HCT116 (cell line): Measurements from ENCODE around the gene GLOD4. TPM values are rescaled to one million over a fixed set of nuclear protein-coding genes. Genes with fewer than 3 reads are reported as not detected.

Experiments used
- ATAC-seq: fragments of 200-7000 bp; cut with Tn5 transposase; 2 replicates; pipeline ENCODE4 v1.9.1; 2020; ENCODE audit warnings: mild to moderate bottlenecking, moderate library complexity
- BruUV-seq: library from RNA; stranded (reverse); fragments of 400-500 nt; replicated peaks from 2 replicates; lab custom pipeline; 2021; lab: Mats Ljungman, UMichigan
- CTCF ChIA-PET: fragments of 300-600 bp; sonication (Branson Sonifier 250); formaldehyde crosslinking; loops from one replicate; lab custom pipeline; 2021; ENCODE audit warnings: antibody characterized with exemption; lab: Charles Lee
- POLR2A ChIA-PET: fragments of 300-600, 350-600 bp; sonication (Branson Sonifier 250); formaldehyde crosslinking; loops from one replicate; lab custom pipeline; 2021; ENCODE audit warnings: antibody characterized with exemption; lab: Charles Lee
- RAD21 ChIA-PET, 2 experiments: fragments of 300-600 bp; sonication (Branson Sonifier 250); formaldehyde crosslinking; loops; one replicate each; lab custom pipeline; 2023; ENCODE audit warnings: low total read pairs in 2 of 2; ENCODE audit not compliant: uncharacterized antibody in 2 of 2, unreplicated experiment in 2 of 2, low non-redundant PET in 1 of 2; lab: Charles Lee
- DNase-seq: peaks from one replicate; pipeline ENCODE4 v3.0.0-alpha.2; 2010; ENCODE audit warnings: low read depth, low spot score
- H2AFZ ChIP-seq: fragments of 200-600 bp; shearing (Covaris generic), sonication (generic); 2 replicates; pipeline ENCODE4 v1.6.1; 2017; ENCODE audit warnings: low read depth, mixed run types, mixed read lengths, antibody characterized with exemption, low read length; ENCODE audit not compliant: poor library complexity, severe bottlenecking
- H3K27ac ChIP-seq: 2 replicates; pipeline ENCODE4 v1.5.1; 2012; ENCODE audit warnings: low read depth, low read length
- H3K27me3 ChIP-seq: fragments of 200-600 bp; sonication (generic); 2 replicates; pipeline ENCODE4 v1.6.1; 2016; ENCODE audit warnings: mixed run types, low read length, mixed read lengths; ENCODE audit not compliant: insufficient read depth
- H3K36me3 ChIP-seq, 2 experiments: fragments of 200-500 bp in 1 of 2; fragments of 200-600 bp in 1 of 2; sonication (Bioruptor generic) in 1 of 2; sonication (generic) in 1 of 2; 2 replicates each; pipeline versions ENCODE4 v1.5.1 to v1.6.1; 2014 to 2016; ENCODE audit warnings: low read length in 2 of 2, inconsistent platforms in 1 of 2, mixed read lengths in 1 of 2, mixed run types in 1 of 2; ENCODE audit not compliant: insufficient read depth in 2 of 2, control insufficient read depth in 1 of 2
- H3K4me1 ChIP-seq, 2 experiments: fragments of 200-600 bp in 1 of 2; sonication (generic) in 1 of 2; 2 replicates each; pipeline versions ENCODE4 v1.5.1 to v1.6.1; 2012 to 2017; ENCODE audit warnings: low read length in 2 of 2, inconsistent platforms in 1 of 2, mild to moderate bottlenecking in 1 of 2, mixed read lengths in 1 of 2, mixed run types in 1 of 2, moderate library complexity in 1 of 2; ENCODE audit not compliant: insufficient read depth in 2 of 2, control insufficient read depth in 1 of 2
- H3K4me2 ChIP-seq: fragments of 200-600 bp; sonication (generic); 2 replicates; pipeline ENCODE4 v1.6.1; 2017; ENCODE audit warnings: mixed run types, low read length, mixed read lengths
- H3K4me3 ChIP-seq, 2 experiments: fragments of 200-600 bp in 1 of 2; sonication (generic) in 1 of 2; replicated peaks in 1 of 2; 2 replicates each; pipeline ENCODE4 v1.5.1; 2011 to 2016; ENCODE audit warnings: low read length in 2 of 2, control low read depth in 1 of 2, low read depth in 1 of 2, mild to moderate bottlenecking in 1 of 2, mixed read lengths in 1 of 2, mixed run types in 1 of 2
- H3K79me2 ChIP-seq: fragments of 200-600 bp; sonication (generic); 2 replicates; pipeline ENCODE4 v1.6.1; 2017; ENCODE audit warnings: mild to moderate bottlenecking, mixed run types, low read length, moderate library complexity, mixed read lengths; ENCODE audit not compliant: insufficient read depth
- H3K9ac ChIP-seq: fragments of 200-600 bp; sonication (generic); 2 replicates; pipeline ENCODE4 v1.6.1; 2016; ENCODE audit warnings: low read length, mixed read lengths
- H3K9me2 ChIP-seq: fragments of 200-600 bp; sonication (generic), shearing (Covaris generic); 2 replicates; pipeline ENCODE4 v1.6.1; 2017; ENCODE audit warnings: mixed run types, mild to moderate bottlenecking, moderate library complexity; ENCODE audit not compliant: insufficient read depth
- H3K9me3 ChIP-seq, 2 experiments: fragments of 200-500 bp in 1 of 2; fragments of 200-600 bp in 1 of 2; sonication (Bioruptor generic) in 1 of 2; sonication (generic) in 1 of 2; 2 replicates each; pipeline ENCODE4 v1.6.1; 2014 to 2017; ENCODE audit warnings: low read length in 2 of 2, mixed read lengths in 2 of 2, inconsistent platforms in 1 of 2, low read depth in 1 of 2, mild to moderate bottlenecking in 1 of 2, mixed run types in 1 of 2, moderate library complexity in 1 of 2; ENCODE audit not compliant: control insufficient read depth in 1 of 2, insufficient read depth in 1 of 2
- H4K20me1 ChIP-seq: fragments of 200-600 bp; sonication (generic), shearing (Covaris generic); 2 replicates; pipeline ENCODE4 v1.6.1; 2017; ENCODE audit warnings: mixed run types, mild to moderate bottlenecking, moderate library complexity; ENCODE audit not compliant: insufficient read depth
- CBX3 ChIP-seq: IDR thresholded peaks from 2 replicates; pipeline ENCODE4 v1.6.1; 2012; ENCODE audit warnings: low read depth
- CEBPB ChIP-seq: IDR thresholded peaks from 2 replicates; pipeline ENCODE4 v1.6.1; 2012; ENCODE audit warnings: low read depth
- EGR1 ChIP-seq: IDR thresholded peaks from 2 replicates; pipeline ENCODE4 v1.6.1; 2012; ENCODE audit warnings: low read depth
- ELF1 ChIP-seq: IDR thresholded peaks from 2 replicates; pipeline ENCODE4 v1.6.1; 2012; ENCODE audit warnings: low read depth, borderline replicate concordance
- EZH2 ChIP-seq: fragments of 200-600 bp; sonication (generic); IDR thresholded peaks from 2 replicates; pipeline ENCODE4 v1.6.1; 2017; ENCODE audit warnings: antibody characterized with exemption, mixed run types
- EZH2phosphoT487 ChIP-seq: fragments of 200-600 bp; IDR thresholded peaks from 2 replicates; pipeline ENCODE4 v1.6.1; 2018; ENCODE audit warnings: antibody characterized with exemption, borderline replicate concordance
- JUND ChIP-seq: IDR thresholded peaks from 2 replicates; pipeline ENCODE4 v1.6.1; 2012
- MAX ChIP-seq: IDR thresholded peaks from 2 replicates; pipeline ENCODE4 v1.6.1; 2012
- POLR2A ChIP-seq: IDR thresholded peaks from 2 replicates; pipeline ENCODE4 v1.7.0; 2011; ENCODE audit warnings: borderline replicate concordance; ENCODE audit not compliant: insufficient read depth, insufficient read length; ENCODE audit errors: extremely low read depth
- POLR2AphosphoS5 ChIP-seq: IDR thresholded peaks from 2 replicates; pipeline ENCODE4 v1.6.1; 2011; ENCODE audit warnings: mild to moderate bottlenecking, low read depth, low read length, moderate library complexity
- RAD21 ChIP-seq: IDR thresholded peaks from 2 replicates; pipeline ENCODE4 v1.6.1; 2012; ENCODE audit warnings: low read depth, mild to moderate bottlenecking
- REST ChIP-seq: IDR thresholded peaks from 2 replicates; pipeline ENCODE4 v1.6.1; 2012; ENCODE audit warnings: low read depth
- SRF ChIP-seq: IDR thresholded peaks from 2 replicates; pipeline ENCODE4 v1.6.1; 2012; ENCODE audit warnings: low read depth
- TCF7L2 ChIP-seq: IDR thresholded peaks from 2 replicates; pipeline ENCODE4 v1.7.0; 2011; ENCODE audit warnings: borderline replicate concordance, inconsistent platforms; ENCODE audit not compliant: insufficient read depth, insufficient read length; ENCODE audit errors: extremely low read depth
- YY1 ChIP-seq: IDR thresholded peaks from 2 replicates; pipeline ENCODE4 v1.6.1; 2011; ENCODE audit warnings: low read length, low read depth, moderate library complexity, mild to moderate bottlenecking; ENCODE audit not compliant: insufficient replicate concordance; ENCODE audit errors: extremely low read depth
- ZNF274 ChIP-seq: fragments of 200-500 bp; sonication (Bioruptor generic); IDR thresholded peaks from 2 replicates; pipeline ENCODE4 v1.6.1; 2014; ENCODE audit warnings: mild to moderate bottlenecking, low read depth, low read length, inconsistent platforms
- intact Hi-C: fragments of 100-400 bp; cut with micrococcal nuclease; formaldehyde crosslinking; loops from 2 replicates; pipeline ENCODE4 v1.10.0; 2022
- total RNA-seq: library from RNA; stranded (reverse); gene quantifications from one replicate; pipeline ENCODE4 v1.2.1, GENCODE V29; 2021; ENCODE audit not compliant: unreplicated experiment
- TF ChIP-seq, protein P1 (sequence below), 3 experiments: fragments of 200-600 bp in 1 of 3; sonication (generic) in 1 of 3; IDR thresholded peaks in 2 of 3; conservative IDR thresholded peaks in 1 of 3; 2 replicates each; pipeline ENCODE4 v1.5.1; 2012 to 2017; ENCODE audit warnings: low read depth in 2 of 3, low read length in 2 of 3, antibody characterized with exemption in 1 of 3, borderline replicate concordance in 1 of 3, control low read depth in 1 of 3, mild to moderate bottlenecking in 1 of 3, mixed read lengths in 1 of 3, mixed run types in 1 of 3, moderate library complexity in 1 of 3; ENCODE audit not compliant: insufficient read depth in 1 of 3
- TF ChIP-seq, protein P2 (sequence below): IDR thresholded peaks from 2 replicates; pipeline ENCODE4 v1.6.1; 2011; ENCODE audit warnings: mild to moderate bottlenecking, low read length, moderate library complexity; ENCODE audit not compliant: insufficient replicate concordance; ENCODE audit errors: extremely low read depth

The GLOD4 gene
- total RNA-seq, 1 experiment from 2014 or later: 80.7 TPM

- POLR2A ChIA-PET: no interaction called here
Observed at GRCh38 chr17:773467-774312, 8.4 kb downstream of the GLOD4 start.

More at GRCh38 chr17:773467-774312, 8.4 kb downstream of the GLOD4 start:
- no peak overlapping the region for H3K4me3 ChIP-seq
- RAD21 ChIA-PET: no interaction called here
- no peak overlapping the region for H2AFZ ChIP-seq
- no peaks in the 10 kb centered on the region for H4K20me1 ChIP-seq
- no peaks in the 10 kb centered on the region for H3K4me1 ChIP-seq
- BruUV-seq: no TSS peak
- H3K9me3 ChIP-seq: no peaks in the 10 kb centered on the region
- no peak for TF ChIP-seq EZH2phosphoT487
- no peak for TF ChIP-seq CBX3
- no peak for TF ChIP-seq POLR2AphosphoS5
- TF ChIP-seq JUND: no peak
- no peak for TF ChIP-seq SRF
- no peak for TF ChIP-seq REST
- TF ChIP-seq EZH2: no peak
- TF ChIP-seq POLR2A: no peak
- no peak for TF ChIP-seq EGR1
- no peak for TF ChIP-seq ZNF274
- no peak for TF ChIP-seq YY1
- TF ChIP-seq MAX: no peak
- TF ChIP-seq, protein P1, sequence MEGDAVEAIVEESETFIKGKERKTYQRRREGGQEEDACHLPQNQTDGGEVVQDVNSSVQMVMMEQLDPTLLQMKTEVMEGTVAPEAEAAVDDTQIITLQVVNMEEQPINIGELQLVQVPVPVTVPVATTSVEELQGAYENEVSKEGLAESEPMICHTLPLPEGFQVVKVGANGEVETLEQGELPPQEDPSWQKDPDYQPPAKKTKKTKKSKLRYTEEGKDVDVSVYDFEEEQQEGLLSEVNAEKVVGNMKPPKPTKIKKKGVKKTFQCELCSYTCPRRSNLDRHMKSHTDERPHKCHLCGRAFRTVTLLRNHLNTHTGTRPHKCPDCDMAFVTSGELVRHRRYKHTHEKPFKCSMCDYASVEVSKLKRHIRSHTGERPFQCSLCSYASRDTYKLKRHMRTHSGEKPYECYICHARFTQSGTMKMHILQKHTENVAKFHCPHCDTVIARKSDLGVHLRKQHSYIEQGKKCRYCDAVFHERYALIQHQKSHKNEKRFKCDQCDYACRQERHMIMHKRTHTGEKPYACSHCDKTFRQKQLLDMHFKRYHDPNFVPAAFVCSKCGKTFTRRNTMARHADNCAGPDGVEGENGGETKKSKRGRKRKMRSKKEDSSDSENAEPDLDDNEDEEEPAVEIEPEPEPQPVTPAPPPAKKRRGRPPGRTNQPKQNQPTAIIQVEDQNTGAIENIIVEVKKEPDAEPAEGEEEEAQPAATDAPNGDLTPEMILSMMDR (IDR thresholded peaks at IDR 0.05 in 2 of 3, conservative IDR thresholded peaks at IDR 0.05 in 1 of 3; ENCODE audit: borderline replicate concordance in 1 of 3, insufficient read depth in 1 of 3, low read depth in 2 of 3, low read length in 2 of 3): no peak
- no peak for TF ChIP-seq ELF1
- no peak for TF ChIP-seq TCF7L2
- TF ChIP-seq, protein P2, sequence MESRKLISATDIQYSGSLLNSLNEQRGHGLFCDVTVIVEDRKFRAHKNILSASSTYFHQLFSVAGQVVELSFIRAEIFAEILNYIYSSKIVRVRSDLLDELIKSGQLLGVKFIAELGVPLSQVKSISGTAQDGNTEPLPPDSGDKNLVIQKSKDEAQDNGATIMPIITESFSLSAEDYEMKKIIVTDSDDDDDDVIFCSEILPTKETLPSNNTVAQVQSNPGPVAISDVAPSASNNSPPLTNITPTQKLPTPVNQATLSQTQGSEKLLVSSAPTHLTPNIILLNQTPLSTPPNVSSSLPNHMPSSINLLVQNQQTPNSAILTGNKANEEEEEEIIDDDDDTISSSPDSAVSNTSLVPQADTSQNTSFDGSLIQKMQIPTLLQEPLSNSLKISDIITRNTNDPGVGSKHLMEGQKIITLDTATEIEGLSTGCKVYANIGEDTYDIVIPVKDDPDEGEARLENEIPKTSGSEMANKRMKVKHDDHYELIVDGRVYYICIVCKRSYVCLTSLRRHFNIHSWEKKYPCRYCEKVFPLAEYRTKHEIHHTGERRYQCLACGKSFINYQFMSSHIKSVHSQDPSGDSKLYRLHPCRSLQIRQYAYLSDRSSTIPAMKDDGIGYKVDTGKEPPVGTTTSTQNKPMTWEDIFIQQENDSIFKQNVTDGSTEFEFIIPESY: no peak
- TF ChIP-seq CEBPB: no peak
- no peak for TF ChIP-seq RAD21
- CTCF ChIA-PET: no interaction called here
- H3K9me2 ChIP-seq: no peaks in the 10 kb centered on the region
- no peaks in the 10 kb centered on the region for H3K27me3 ChIP-seq
- intact Hi-C loops: no loop called here
- DNase-seq (no peak), ATAC-seq (no peak)
- no peak overlapping the region for H3K9ac ChIP-seq
- no peak overlapping the region for H3K4me2 ChIP-seq
- H3K79me2 ChIP-seq: peaks cover 23% of the 10 kb centered on the region
- H3K36me3 ChIP-seq: peaks cover 65 to 73% of the 10 kb centered on the region in 2 experiments
- no peak overlapping the region for H3K27ac ChIP-seq
